Measurements from ENCODE around the gene SMARCA4.

- no peak for TF ChIP-seq CTCF (conservative IDR thresholded peaks at IDR 0.05 in 1 of 2, IDR thresholded peaks at IDR 0.05 in 1 of 2; ENCODE audit: extremely low read depth in 1 of 2, insufficient read depth in 1 of 2, low read depth in 1 of 2, low read length in 2 of 2)
- TF ChIP-seq EZH2 (IDR thresholded peaks at IDR 0.05; ENCODE audit: borderline replicate concordance, low read length) = no peak
These were observed 35.2 kb downstream of the SMARCA4 start for GRCh38 chr19:10995926-10996600.

Measured in mammary epithelial cell (primary cell).